Epithelial cell of proximal tubule (primary cell): ENCODE measurements around the gene CATSPERB. TPM values are rescaled to one million over a fixed set of nuclear protein-coding genes. Genes with fewer than 3 reads are reported as not detected.
"Not testable (repeated sequence)": the region's sequence is repeated elsewhere in the genome, so short reads cannot be mapped to it uniquely, and the experiment has no call there.

ENCODE experiments used
- DNase-seq: peaks from one replicate; pipeline ENCODE4 v3.0.0-alpha.2; 2011; ENCODE audit warnings: low read depth
- H3K4me3 ChIP-seq: 2 replicates; pipeline ENCODE4 v1.5.1; 2011; ENCODE audit warnings: low read depth, mild to moderate bottlenecking, low read length
- CTCF ChIP-seq: conservative IDR thresholded peaks from 2 replicates; pipeline ENCODE4 v1.5.1; 2012; ENCODE audit warnings: low read depth, mild to moderate bottlenecking, low read length
- total RNA-seq: library from RNA; depleted of rRNA; stranded (reverse); fragments of >200 nt; gene quantifications from 2 replicates; pipeline ENCODE4 v1.2.3, GENCODE V29; 2015

The CATSPERB gene
- total RNA-seq, 1 donor from 2014 or later, result not detected

DNA sequence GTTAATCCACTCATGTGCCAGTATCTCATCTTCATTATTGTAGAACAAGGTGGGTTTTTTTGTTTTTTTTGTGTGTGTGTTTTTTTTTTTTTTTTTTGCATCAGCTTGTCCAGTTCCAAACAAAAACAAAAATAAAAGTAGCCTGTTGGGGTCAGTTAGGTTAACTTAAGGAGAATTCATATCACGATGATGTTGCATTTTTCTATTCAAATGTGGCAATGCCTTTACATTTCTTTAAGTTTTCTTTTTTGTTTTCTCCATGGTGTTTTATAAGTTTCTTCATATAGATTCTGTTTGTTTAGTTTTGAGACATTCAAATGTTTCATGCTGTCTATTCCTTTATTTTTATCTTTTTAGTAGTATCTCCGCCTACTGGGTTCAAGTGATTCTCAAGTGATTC lies 16.2 kb upstream of the CATSPERB start:
- no peak for DNase-seq
- H3K4me3 ChIP-seq, result no peak overlapping the region
- TF ChIP-seq CTCF, result no peak

DNA sequence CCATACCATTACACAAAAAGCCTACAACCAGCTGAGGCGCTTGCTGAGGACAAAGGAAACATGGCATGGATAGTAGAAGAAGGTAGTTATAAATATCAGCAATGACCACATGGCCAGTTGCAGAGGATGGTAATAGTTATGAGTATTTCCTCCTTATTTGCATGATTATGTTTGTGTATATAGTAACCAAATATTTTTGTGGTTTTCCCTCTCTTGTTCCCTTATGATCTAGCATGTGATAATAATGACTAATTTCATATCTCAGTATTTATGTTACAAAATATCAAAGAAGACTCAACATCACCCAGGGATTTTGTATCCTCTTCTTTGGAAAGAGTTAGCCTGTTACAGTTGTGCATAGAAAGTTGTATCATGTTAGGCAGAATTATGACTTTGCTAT lies 13.5 kb upstream of the CATSPERB start:
- no peak for TF ChIP-seq CTCF
- no peak for DNase-seq
- H3K4me3 ChIP-seq, result no peak overlapping the region

DNA sequence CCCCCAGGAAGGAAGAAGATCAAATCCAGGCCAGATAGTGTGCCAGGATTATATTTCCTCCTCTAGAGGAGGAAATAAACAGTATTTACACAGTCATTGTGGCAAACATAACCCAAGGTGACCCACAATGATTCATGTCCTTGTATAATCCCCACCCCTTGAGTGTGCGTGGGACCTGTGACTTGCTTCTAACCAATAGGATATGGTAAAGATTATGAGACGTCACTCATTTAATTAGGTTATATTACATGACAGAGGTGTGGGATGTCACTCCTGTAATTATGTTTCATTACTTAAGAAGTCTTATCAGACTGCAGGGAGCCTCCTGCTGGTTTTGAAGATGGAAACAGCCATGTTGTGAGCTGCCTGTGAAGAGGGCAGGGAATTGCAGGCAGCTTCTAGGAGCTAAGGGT lies 12.2 kb upstream of the CATSPERB start:
- H3K4me3 ChIP-seq, result no peak overlapping the region
- no peak for DNase-seq
- TF ChIP-seq CTCF, result no peak

DNA sequence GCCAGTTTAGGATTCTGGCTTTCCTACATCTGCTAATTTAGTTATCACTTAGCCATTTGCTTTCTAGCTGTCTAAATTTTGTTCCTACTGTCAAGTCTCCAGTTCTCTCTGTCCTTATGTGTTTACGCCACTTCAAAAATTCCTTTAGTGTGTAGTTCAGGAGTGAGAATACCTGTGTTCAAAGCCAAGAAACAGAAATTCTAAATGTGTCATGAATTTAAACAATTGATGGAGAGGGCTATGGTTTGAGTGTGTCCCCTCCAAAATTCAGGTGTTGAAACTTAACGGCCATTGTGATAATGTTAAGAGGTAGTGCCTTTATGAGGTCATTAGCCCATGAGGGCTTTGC lies 11.4 kb upstream of the CATSPERB start:
- no peak overlapping the region for H3K4me3 ChIP-seq
- DNase-seq, result no peak
- TF ChIP-seq CTCF, result no peak

DNA sequence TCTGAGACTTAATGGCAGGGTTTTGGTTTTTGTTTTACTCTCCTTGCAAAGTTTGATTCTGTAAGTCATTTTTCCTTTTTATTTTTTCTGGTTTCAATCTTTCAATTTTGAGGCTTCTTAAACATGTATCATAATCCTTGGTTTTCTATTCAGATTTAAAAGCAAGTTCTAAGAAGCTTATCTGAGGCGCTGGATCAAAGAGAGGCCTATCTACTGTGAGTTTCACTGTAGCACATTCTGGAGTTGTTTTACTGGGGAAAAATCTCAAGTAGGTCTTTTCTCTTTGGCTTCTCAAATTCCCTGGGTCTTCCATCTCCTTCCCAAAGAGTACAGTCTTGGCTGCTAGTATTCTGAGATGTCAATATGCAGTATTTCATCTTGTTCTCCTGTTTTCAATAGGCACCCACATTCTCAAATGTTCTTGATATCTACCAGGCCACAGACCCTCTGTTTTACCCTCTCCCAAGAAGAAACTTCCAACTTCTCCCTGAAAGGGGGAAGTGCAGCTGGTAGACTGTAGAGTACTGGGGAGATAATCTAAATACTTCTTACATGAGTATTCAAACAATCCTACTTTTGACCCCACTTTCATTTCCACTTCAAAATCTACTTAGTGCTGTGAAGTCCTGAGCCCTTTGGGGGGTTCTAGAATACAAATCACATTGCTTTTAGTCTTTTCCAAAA lies 10.9 kb upstream of the CATSPERB start:
- no peak overlapping the region for H3K4me3 ChIP-seq
- TF ChIP-seq CTCF, result no peak
- DNase-seq, result no peak

DNA sequence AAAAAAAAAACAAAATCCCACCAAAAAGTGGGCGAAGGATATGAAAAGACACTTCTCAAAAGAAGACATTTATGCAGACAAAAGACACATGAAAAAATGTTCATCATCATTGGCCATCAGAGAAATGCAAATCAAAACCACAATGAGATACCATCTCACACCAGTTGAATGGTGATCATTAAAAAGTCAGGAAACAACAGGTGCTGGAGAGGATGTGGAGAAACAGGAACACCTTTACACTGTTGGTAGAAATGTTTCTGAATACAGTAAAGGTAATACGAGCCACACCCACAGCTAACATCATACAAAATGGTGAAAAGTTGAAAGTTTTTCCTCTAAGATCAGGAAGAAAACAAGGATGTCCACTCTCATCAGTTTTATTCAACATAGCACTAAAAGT lies 8.0 kb upstream of the CATSPERB start:
- not testable (repeated sequence) for H3K4me3 ChIP-seq, DNase-seq

- no peak for TF ChIP-seq CTCF
- no peak for DNase-seq
Measured at GRCh38 chr14:91737619-91738018, 5.7 kb upstream of the CATSPERB start.

More at GRCh38 chr14:91737619-91738018, 5.7 kb upstream of the CATSPERB start:
- no peak overlapping the region for H3K4me3 ChIP-seq
